ENCODE data around the gene LDLRAD3.

DNA sequence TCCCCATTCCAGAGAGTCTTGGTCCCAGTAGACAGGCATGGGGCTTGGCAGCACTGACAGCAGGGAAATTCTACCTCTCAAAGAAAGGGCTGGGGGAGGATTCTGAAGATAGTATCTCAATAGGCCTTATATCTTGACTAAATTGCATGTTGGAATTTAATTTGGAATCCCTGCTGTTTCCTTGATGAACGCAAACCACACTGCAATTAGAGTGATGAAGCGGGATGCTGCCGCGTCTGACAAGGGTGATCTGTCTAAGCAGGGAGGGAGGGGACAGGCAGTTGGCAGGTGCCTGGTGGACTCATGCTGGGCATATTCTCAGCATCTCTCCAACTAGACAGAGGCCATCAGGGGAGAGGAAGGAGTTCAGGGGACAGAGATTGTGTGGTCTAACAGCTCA, 296.9 kb downstream of the LDLRAD3 start:
- TF ChIP-seq, protein P1, sequence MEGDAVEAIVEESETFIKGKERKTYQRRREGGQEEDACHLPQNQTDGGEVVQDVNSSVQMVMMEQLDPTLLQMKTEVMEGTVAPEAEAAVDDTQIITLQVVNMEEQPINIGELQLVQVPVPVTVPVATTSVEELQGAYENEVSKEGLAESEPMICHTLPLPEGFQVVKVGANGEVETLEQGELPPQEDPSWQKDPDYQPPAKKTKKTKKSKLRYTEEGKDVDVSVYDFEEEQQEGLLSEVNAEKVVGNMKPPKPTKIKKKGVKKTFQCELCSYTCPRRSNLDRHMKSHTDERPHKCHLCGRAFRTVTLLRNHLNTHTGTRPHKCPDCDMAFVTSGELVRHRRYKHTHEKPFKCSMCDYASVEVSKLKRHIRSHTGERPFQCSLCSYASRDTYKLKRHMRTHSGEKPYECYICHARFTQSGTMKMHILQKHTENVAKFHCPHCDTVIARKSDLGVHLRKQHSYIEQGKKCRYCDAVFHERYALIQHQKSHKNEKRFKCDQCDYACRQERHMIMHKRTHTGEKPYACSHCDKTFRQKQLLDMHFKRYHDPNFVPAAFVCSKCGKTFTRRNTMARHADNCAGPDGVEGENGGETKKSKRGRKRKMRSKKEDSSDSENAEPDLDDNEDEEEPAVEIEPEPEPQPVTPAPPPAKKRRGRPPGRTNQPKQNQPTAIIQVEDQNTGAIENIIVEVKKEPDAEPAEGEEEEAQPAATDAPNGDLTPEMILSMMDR (IDR thresholded peaks at IDR 0.05): no peak
- TF ChIP-seq POLR2A (IDR thresholded peaks at IDR 0.05): no peak

Data from uterus (tissue), 2 donors.